Astrocyte (in vitro differentiated cells and primary cell): ENCODE results near the gene KLC3.

ENCODE experiments used
- EZH2 ChIP-seq: IDR thresholded peaks from 2 replicates; pipeline ENCODE4 v1.6.1; 2012; ENCODE audit warnings: mild to moderate bottlenecking, low read length, inconsistent platforms; ENCODE audit not compliant: insufficient read depth
- TF ChIP-seq, protein P1 (sequence below): IDR thresholded peaks from 2 replicates; pipeline ENCODE4 v1.5.1; 2011; ENCODE audit warnings: low read depth, mild to moderate bottlenecking, inconsistent platforms, low read length, moderate library complexity; ENCODE audit not compliant: insufficient read depth

DNA sequence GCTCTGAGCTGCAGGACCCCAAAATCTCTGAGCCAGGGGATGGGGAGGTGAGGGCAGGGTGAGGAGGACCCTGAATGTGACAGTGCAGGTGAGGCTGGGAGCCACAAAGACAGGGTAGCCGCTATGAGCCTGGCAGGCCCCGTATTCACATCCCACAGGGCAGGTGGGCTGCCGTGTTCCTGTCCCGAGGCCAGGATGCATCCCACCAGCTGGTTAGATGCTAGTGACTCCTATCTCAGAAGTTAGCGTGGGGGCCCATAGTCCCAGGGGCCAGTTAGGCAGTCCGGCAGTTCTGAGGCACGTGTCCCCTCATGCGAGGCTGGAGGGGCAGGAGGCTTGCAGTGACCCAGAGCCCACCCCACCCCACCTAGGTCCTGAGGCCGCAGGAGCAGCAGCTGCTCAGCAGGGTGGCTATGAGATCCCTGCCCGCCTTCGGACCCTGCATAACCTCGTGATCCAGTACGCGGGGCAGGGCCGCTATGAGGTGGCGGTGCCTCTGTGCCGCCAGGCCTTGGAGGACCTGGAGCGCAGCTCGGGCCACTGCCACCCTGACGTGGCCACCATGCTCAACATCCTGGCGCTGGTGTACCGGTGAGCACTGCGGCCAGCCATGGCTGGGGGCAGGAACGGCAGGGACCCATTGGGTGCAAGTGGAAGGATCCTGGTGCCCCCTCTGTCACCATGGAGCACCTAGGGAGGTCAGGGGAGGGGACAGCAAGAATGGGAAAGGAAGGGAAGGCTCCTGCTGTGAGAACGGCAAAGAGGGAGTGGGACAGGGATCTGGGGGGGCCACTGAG, 7.2 kb downstream of the KLC3 start:
- TF ChIP-seq, protein P1, sequence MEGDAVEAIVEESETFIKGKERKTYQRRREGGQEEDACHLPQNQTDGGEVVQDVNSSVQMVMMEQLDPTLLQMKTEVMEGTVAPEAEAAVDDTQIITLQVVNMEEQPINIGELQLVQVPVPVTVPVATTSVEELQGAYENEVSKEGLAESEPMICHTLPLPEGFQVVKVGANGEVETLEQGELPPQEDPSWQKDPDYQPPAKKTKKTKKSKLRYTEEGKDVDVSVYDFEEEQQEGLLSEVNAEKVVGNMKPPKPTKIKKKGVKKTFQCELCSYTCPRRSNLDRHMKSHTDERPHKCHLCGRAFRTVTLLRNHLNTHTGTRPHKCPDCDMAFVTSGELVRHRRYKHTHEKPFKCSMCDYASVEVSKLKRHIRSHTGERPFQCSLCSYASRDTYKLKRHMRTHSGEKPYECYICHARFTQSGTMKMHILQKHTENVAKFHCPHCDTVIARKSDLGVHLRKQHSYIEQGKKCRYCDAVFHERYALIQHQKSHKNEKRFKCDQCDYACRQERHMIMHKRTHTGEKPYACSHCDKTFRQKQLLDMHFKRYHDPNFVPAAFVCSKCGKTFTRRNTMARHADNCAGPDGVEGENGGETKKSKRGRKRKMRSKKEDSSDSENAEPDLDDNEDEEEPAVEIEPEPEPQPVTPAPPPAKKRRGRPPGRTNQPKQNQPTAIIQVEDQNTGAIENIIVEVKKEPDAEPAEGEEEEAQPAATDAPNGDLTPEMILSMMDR = no peak
- TF ChIP-seq EZH2 = no peak
